Smooth muscle cell (in vitro differentiated cells): ENCODE measurements around the gene QRICH2. TPM values are rescaled to one million over a fixed set of nuclear protein-coding genes. Genes with fewer than 3 reads are reported as not detected.
A peak's percentile ranks its signal among the peaks of the same experiment; 100 is the strongest.

Source experiments
- DNase-seq: peaks from one replicate; lab custom pipeline; 2025; ENCODE audit not compliant: unreplicated experiment; lab: John Stamatoyannopoulos, UW
- H2AFZ ChIP-seq: fragments of 200-600 bp; sonication (generic); 2 replicates; pipeline ENCODE4 v1.6.0; 2016; ENCODE audit warnings: antibody characterized with exemption, low read depth, mild to moderate bottlenecking
- H3F3A ChIP-seq: fragments of 200-600 bp; sonication (generic); 2 replicates; pipeline ENCODE4 v1.6.0; 2017; ENCODE audit warnings: antibody characterized with exemption, low read depth
- H3K27ac ChIP-seq: fragments of 200-600 bp; sonication (generic); 2 replicates; pipeline ENCODE4 v1.5.1; 2016; ENCODE audit warnings: low read depth, mild to moderate bottlenecking
- H3K27me3 ChIP-seq: fragments of 200-600 bp; sonication (generic); 2 replicates; pipeline ENCODE4 v1.6.1; 2016; ENCODE audit warnings: low read depth, mild to moderate bottlenecking
- H3K36me3 ChIP-seq: fragments of 200-600 bp; sonication (generic); 2 replicates; pipeline ENCODE4 v1.5.1; 2016; ENCODE audit warnings: low read depth
- H3K4me1 ChIP-seq: fragments of 200-600 bp; sonication (generic); 2 replicates; pipeline ENCODE4 v1.5.1; 2016; ENCODE audit warnings: low read depth
- H3K4me2 ChIP-seq: fragments of 200-600 bp; sonication (generic); 2 replicates; pipeline ENCODE4 v1.6.0; 2016; ENCODE audit warnings: mild to moderate bottlenecking
- H3K4me3 ChIP-seq: fragments of 200-600 bp; sonication (generic); 2 replicates; pipeline ENCODE4 v1.5.1; 2016; ENCODE audit warnings: mild to moderate bottlenecking
- H3K79me2 ChIP-seq: fragments of 200-600 bp; sonication (generic); 2 replicates; pipeline ENCODE4 v1.6.0; 2016; ENCODE audit warnings: low read depth, mild to moderate bottlenecking
- H3K9ac ChIP-seq: fragments of 200-600 bp; sonication (generic); 2 replicates; pipeline ENCODE4 v1.6.0; 2016; ENCODE audit warnings: low read depth
- H3K9me3 ChIP-seq: fragments of 200-600 bp; sonication (generic); replicated peaks from 2 replicates; pipeline ENCODE4 v1.5.1; 2016; ENCODE audit warnings: low read depth
- H4K20me1 ChIP-seq: fragments of 200-600 bp; sonication (generic); 2 replicates; pipeline ENCODE4 v1.6.0; 2016; ENCODE audit warnings: low read depth
- WGBS: methylation state at CpG from one replicate; pipeline ENCODE4 v1.1.7; 2016; ENCODE audit warnings: low lambda C conversion rate; 5-methylcytosine and 5-hydroxymethylcytosine counted together
- polyA plus RNA-seq: library from polyadenylated mRNA; unstranded; fragments of >200 nt; fragmentation: Nextera tagmentation; extraction: Ambion mirVana; gene quantifications from 2 replicates; pipeline ENCODE4 v1.2.1, GENCODE V29; 2016
- total RNA-seq: library from RNA; depleted of rRNA; stranded (reverse); fragments of >200 nt; gene quantifications from 2 replicates; pipeline ENCODE4 v1.2.3, GENCODE V29; 2014
- TF ChIP-seq, protein P1 (sequence below): fragments of 200-600 bp; sonication (generic); IDR thresholded peaks from 2 replicates; pipeline ENCODE4 v1.5.1; 2017; ENCODE audit warnings: borderline replicate concordance, mild to moderate bottlenecking, antibody characterized with exemption; ENCODE audit not compliant: insufficient read depth, poor library complexity, severe bottlenecking

Gene QRICH2
- total and polyA plus RNA-seq, 2 experiments from 2014 or later: 1.2 to 1.5 TPM

- H3K4me3 ChIP-seq: no peak overlapping the region
- TF ChIP-seq, protein P1, sequence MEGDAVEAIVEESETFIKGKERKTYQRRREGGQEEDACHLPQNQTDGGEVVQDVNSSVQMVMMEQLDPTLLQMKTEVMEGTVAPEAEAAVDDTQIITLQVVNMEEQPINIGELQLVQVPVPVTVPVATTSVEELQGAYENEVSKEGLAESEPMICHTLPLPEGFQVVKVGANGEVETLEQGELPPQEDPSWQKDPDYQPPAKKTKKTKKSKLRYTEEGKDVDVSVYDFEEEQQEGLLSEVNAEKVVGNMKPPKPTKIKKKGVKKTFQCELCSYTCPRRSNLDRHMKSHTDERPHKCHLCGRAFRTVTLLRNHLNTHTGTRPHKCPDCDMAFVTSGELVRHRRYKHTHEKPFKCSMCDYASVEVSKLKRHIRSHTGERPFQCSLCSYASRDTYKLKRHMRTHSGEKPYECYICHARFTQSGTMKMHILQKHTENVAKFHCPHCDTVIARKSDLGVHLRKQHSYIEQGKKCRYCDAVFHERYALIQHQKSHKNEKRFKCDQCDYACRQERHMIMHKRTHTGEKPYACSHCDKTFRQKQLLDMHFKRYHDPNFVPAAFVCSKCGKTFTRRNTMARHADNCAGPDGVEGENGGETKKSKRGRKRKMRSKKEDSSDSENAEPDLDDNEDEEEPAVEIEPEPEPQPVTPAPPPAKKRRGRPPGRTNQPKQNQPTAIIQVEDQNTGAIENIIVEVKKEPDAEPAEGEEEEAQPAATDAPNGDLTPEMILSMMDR: no peak
- H3F3A ChIP-seq: peaks cover 9% of the 10 kb centered on the region
- peak overlapping the region; percentile 91 for H3K27ac ChIP-seq
- H3K4me2 ChIP-seq: no peak overlapping the region
- H3K4me1 ChIP-seq: peaks cover 11% of the 10 kb centered on the region
- H3K27me3 ChIP-seq: no peaks in the 10 kb centered on the region
- no peaks in the 10 kb centered on the region for H4K20me1 ChIP-seq
- DNase-seq: no peak
- no peak overlapping the region for H3K9ac ChIP-seq
- no peak overlapping the region for H2AFZ ChIP-seq
- no peaks in the 10 kb centered on the region for H3K36me3 ChIP-seq
- 71% methylated on average over 9 of the region's 9 CpGs for WGBS
- H3K79me2 ChIP-seq: peaks cover 21% of the 10 kb centered on the region
- no peaks in the 10 kb centered on the region for H3K9me3 ChIP-seq
Measured at GRCh38 chr17:76262732-76263344, 45.2 kb downstream of the QRICH2 start.

GRCh38 chr17:76261421-76262215 lies 46.5 kb downstream of the QRICH2 start:
- peaks cover 9% of the 10 kb centered on the region for H3F3A ChIP-seq
- no peak overlapping the region for H2AFZ ChIP-seq
- TF ChIP-seq, protein P1: no peak
- H3K27ac ChIP-seq: no peak overlapping the region
- H3K79me2 ChIP-seq: peaks cover 11% of the 10 kb centered on the region
- no peak for DNase-seq
- 87% methylated on average over 23 of the region's 23 CpGs for WGBS
- H3K4me1 ChIP-seq: peaks cover 2% of the 10 kb centered on the region
- H3K27me3 ChIP-seq: no peaks in the 10 kb centered on the region
- H3K9ac ChIP-seq: no peak overlapping the region
- no peak overlapping the region for H3K4me2 ChIP-seq
- H3K4me3 ChIP-seq: no peak overlapping the region
- H3K9me3 ChIP-seq: no peaks in the 10 kb centered on the region
- no peaks in the 10 kb centered on the region for H3K36me3 ChIP-seq
- H4K20me1 ChIP-seq: no peaks in the 10 kb centered on the region

- H3K9me3 ChIP-seq: no peaks in the 10 kb centered on the region
- peaks cover 1% of the 10 kb centered on the region for H3K79me2 ChIP-seq
- H3K36me3 ChIP-seq: no peaks in the 10 kb centered on the region
- no peak overlapping the region for H3K4me2 ChIP-seq
- DNase-seq: no peak
- H4K20me1 ChIP-seq: no peaks in the 10 kb centered on the region
- H3K27ac ChIP-seq: no peak overlapping the region
- 85% methylated on average over 5 of the region's 5 CpGs for WGBS
- peaks cover 9% of the 10 kb centered on the region for H3F3A ChIP-seq
- no peaks in the 10 kb centered on the region for H3K27me3 ChIP-seq
- no peak overlapping the region for H3K4me3 ChIP-seq
- H2AFZ ChIP-seq: no peak overlapping the region
- H3K9ac ChIP-seq: no peak overlapping the region
- H3K4me1 ChIP-seq: no peaks in the 10 kb centered on the region
- TF ChIP-seq, protein P1: no peak
Measured at GRCh38 chr17:76260669-76261068, 47.4 kb downstream of the QRICH2 start.
